ENCODE results near the gene NUP54.
A peak's percentile ranks its signal among the peaks of the same experiment; 100 is the strongest.

Gene NUP54

DNA sequence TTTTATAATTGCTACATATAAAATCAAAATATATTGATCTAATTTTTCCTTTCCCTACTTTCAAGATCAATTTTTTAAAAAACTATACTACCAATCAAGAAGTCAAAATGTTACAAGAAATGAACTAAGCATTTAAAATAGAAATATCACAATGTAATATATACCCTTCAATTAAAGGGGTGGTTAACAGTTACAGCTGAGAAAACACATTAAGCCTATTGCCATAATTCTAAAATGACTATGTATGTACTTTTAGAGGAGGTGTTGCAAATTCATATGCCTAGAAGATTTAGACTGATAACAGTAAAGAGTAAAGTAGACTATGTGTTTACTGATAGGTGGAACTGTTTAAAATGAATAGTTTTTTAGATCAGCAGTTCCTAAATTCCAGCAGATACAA, 3.7 kb downstream of the NUP54 start:
- no peak for DNase-seq

- no peak for DNase-seq
These were observed 7.0 kb downstream of the NUP54 start for GRCh38 chr4:76141241-76141640.

- no peak for DNase-seq
These were observed 20.4 kb downstream of the NUP54 start for GRCh38 chr4:76127754-76128153.

DNA sequence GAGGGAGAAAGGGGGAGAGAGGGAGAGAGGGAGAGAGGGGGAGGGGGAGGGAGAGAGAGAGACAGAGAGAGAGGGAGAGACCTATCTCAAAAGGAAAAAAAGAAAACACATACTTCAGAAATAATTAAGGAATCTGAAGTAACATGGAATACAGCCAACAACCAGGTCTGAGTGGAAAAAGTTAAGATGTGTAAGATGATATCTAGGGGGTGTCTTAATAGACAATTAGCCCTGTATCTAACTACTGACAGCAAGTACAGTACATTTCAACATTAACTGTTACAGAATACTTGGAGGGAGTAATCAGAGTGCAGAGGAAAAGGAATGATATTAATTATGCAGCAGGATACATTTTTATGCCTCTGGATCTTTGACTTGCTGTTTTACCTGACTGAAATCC, 22.4 kb downstream of the NUP54 start:
- DNase-seq = no peak

GRCh38 chr4:76120199-76120598, 28.0 kb downstream of the NUP54 start:
- DNase-seq = no peak

GRCh38 chr4:76117536-76117935, 30.7 kb downstream of the NUP54 start:
- DNase-seq = no peak

- DNase-seq = no peak
These were observed 31.4 kb downstream of the NUP54 start for GRCh38 chr4:76116821-76117220.

GRCh38 chr4:76108467-76109181, 39.6 kb downstream of the NUP54 start:
- DNase-seq = peak; percentile 22

- no peak for DNase-seq
These were observed 41.8 kb downstream of the NUP54 start for GRCh38 chr4:76106442-76106841.

DNA sequence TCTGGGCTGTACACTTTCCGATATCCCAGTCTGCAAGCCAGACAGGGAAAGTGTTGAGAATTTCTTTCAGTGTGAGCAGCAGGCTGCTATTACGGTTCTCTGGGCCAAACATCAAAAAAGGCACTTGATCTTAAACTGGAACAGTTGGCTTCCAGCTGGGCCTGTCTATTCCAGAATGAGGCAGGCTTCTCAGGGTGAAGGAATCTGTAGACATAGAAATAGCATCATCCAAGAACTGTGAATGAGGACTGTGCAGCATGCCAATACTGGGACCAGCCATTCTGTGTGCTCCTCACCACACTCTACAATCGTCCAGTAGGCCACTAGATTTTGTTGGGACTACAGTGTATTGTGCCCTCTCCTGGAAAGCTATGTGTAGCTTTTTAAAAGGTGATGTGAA, 42.5 kb downstream of the NUP54 start:
- DNase-seq = no peak

DNA sequence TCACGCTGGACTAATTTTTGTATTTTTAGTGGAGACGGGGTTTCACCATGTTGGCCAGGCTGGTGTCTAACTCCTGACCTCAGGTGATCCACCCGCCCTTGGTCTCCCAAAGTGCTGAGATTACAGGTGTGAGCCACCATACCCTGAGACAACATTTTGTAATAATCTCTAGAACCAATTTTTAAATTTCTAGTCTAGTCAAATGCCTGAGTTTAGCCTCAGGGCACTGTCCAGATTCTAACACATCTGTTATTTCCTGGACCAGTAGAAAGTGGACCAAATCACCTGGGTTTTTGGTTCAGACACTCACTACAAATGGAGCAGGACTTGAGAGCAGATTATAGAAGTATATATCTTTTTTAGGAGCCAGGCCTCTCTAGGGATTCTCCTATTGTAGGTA, 52.1 kb downstream of the NUP54 start:
- no peak for DNase-seq

GRCh38 chr4:76095568-76095967, 52.6 kb downstream of the NUP54 start:
- no peak for DNase-seq

DNA sequence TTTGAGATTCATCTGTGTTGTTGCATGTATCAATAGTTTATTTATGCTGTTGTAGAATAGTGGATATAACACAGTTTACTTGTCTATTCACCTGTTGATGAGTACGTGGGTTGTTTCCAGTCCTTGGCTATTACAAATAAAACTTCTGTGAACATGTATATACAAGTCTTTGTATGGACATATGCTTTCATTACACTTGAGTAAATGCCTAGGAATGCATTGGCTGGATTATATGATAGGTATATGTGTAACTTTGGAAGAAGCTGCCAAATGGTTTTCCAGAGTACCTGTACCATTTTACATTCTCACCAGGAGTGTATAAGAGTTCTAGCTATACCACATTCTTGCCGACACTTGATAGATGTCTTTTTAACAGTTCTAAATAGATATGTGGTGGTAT, 57.1 kb downstream of the NUP54 start:
- DNase-seq = no peak

DNA sequence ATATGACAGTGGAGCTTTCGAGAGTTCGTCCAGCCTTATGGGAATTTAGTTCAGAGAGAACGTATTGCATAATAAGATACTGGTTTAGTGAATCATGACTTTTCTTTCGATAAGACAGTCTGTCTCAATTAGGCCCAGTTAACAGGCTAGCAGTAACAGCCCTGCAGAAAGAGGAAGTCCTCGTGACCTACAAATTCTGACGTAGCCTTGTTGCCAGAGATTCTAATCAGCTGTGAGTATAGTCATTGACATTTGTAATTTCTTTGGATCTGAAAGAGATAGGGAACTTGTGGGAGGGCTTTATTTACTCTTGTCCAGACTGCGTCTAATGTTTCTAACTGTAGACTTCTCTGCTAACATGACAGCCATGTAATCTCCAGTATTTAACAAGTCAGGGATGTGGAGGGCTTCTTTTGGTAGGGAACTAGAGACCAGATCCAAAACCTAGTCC, 57.9 kb downstream of the NUP54 start:
- peak; percentile 41 for DNase-seq

DNA sequence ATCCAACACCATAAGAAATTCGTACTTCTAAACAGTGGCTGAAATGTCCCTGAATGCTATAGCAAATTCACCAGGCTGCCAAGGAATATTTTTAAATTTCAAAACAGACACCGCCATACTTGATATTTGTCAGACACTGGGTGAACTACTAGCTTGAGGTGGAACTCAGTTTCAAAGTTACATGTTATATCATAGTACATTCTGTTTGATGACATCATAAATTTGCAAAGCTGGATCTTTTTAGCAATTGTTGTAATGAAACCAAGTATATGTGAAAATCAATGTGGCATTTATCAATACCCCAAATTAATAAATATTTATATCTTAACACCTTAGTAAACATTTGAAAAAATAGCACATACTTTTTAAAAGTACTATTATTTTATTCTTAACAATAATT, 59.5 kb downstream of the NUP54 start:
- DNase-seq = no peak

DNA sequence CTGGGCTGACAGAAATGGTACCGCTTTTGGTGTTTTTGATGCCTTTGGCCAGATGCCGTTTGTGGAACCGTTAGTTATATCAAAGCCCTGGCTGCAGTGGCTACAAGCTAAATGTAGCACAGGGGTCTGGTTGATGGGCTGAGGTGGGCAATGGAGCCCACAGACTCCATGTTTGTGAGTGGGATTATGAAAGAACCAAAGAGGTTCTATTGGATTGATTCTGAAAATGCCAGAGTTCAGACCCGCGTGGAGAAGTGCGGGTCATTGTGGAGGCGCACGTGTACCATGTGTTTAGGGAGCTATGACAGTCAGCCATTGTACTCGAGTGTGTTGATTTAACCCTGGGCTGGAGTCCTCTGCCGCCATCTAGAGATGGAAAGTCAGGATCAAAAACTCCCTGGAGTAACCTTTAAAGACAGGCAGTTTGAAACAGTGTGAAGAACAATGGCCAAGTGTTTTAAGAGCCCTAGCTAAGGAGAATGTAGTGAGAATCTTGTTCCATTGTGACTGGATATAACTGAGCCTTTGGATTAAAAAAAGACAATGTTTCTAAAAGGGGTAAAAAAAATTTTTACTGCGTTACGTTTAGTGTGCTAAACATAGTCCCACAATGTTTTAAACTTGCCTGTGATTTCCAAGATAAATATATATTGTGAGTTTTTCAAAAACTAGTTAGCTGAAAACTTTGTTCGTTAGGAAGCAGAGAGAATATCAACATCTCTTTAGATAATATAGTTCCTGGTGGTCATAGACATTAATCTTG, 61.0 kb downstream of the NUP54 start:
- DNase-seq = peak; percentile 43

DNA sequence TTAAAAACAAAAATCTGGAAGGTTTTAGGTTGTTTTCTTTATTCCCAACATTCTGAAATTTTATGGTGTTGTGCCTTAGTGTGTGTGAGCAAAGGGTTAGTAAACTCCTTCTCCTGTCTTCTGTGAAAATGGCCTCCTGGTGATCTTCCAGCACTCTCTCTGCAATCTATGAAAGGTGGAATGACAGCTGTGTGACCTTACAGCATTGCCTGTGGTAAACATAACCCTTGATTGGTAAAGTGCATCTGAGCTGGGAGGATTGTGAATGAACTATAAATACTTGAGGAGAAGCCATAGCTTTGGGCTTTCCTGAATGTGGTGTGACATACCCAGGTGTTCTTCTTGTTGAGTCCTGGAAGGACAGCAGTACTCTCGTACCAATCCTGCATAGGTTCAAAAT, 63.7 kb downstream of the NUP54 start:
- DNase-seq = no peak

- no peak for DNase-seq
These were observed 64.7 kb downstream of the NUP54 start for GRCh38 chr4:76083386-76083988.

GRCh38 chr4:76078033-76078613, 70.1 kb downstream of the NUP54 start:
- no peak for DNase-seq

- no peak for DNase-seq
These were observed 73.1 kb downstream of the NUP54 start for GRCh38 chr4:76074993-76075600.

DNA sequence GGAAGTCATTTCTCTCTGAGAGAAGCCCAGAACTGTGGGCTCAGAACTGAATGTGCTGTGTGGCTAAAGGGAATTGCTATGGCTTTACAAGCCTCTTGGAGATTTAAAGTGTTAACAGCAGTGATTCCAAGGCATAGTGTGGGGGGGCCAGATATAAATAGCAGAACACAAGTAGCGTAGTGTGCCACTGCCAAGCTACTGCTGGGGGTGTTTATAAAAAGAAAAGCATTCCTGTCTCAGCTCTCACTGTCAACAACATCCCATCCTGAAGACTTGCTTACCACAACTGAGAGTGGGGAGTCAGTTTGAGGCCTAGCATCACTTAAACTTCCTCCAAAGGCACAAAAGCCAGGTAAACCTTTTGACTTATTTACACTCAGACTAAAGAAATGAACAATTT, 73.7 kb downstream of the NUP54 start, which contains the start of gene ART3:
TSS of gene ART3 (plus strand) at position 242 of the 400 bp plus-strand sequence. CDS start 1,181 bp downstream, outside the sequence.
- DNase-seq = no peak

- DNase-seq = no peak
These were observed 75.4 kb downstream of the NUP54 start for GRCh38 chr4:76072760-76073159.
